Measurements from ENCODE around the gene PUSL1.

DNA sequence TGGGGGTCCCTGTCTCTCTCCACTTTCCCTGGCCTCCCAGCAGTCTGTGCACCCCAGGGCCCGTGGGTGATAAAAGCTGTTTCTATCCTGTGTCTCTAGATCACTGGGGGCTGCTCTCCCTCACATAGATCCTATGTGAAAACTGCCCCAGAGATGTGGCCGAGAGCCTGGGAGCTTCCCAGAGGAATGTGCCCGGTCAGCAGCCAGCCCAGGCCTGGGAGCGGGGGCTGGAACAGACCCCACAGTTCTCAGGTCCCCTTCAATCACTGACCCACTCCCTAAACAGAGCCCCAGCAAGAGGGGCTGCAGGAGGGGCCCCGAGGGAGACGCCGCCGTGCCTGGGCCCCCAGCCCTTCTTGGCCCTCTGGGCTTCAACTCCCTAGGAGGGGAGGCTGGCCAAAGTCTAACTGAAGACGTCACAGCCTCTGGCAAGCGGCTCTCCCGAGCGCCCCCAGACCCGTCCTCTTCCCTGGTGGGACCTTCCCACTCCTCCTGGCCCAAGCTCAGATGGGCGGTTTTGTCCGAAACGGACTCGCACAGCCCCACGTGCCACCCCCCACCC lies 49.6 kb downstream of the PUSL1 start:
- TF ChIP-seq, protein P1, sequence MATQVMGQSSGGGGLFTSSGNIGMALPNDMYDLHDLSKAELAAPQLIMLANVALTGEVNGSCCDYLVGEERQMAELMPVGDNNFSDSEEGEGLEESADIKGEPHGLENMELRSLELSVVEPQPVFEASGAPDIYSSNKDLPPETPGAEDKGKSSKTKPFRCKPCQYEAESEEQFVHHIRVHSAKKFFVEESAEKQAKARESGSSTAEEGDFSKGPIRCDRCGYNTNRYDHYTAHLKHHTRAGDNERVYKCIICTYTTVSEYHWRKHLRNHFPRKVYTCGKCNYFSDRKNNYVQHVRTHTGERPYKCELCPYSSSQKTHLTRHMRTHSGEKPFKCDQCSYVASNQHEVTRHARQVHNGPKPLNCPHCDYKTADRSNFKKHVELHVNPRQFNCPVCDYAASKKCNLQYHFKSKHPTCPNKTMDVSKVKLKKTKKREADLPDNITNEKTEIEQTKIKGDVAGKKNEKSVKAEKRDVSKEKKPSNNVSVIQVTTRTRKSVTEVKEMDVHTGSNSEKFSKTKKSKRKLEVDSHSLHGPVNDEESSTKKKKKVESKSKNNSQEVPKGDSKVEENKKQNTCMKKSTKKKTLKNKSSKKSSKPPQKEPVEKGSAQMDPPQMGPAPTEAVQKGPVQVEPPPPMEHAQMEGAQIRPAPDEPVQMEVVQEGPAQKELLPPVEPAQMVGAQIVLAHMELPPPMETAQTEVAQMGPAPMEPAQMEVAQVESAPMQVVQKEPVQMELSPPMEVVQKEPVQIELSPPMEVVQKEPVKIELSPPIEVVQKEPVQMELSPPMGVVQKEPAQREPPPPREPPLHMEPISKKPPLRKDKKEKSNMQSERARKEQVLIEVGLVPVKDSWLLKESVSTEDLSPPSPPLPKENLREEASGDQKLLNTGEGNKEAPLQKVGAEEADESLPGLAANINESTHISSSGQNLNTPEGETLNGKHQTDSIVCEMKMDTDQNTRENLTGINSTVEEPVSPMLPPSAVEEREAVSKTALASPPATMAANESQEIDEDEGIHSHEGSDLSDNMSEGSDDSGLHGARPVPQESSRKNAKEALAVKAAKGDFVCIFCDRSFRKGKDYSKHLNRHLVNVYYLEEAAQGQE (IDR thresholded peaks at IDR 0.05; ENCODE audit: insufficient read depth in 1 of 2, low read depth in 2 of 2, low read length in 2 of 2), result no peak
- no peak for TF ChIP-seq POLR2AphosphoS5 (IDR thresholded peaks at IDR 0.05; ENCODE audit: low read depth, low read length)
